ENCODE results near the gene LTC4S. TPM values are rescaled to one million over a fixed set of nuclear protein-coding genes. Genes with fewer than 3 reads are reported as not detected.

Gene LTC4S
- total and polyA plus RNA-seq, 2 experiments from 2014 or later = 1.6 to 3.7 TPM

GRCh38 chr5:179779826-179780225 is 14.0 kb upstream of the LTC4S start:
- Histone ChIP-seq H3K4me3 (no peak overlapping the region), H3K36me3 (ENCODE audit: low read depth) (peaks cover 20% of the 10 kb centered on the region; the same call in 1 of the 2 replicates), H3K27me3 (replicated peaks; ENCODE audit: insufficient read depth) (no peaks in the 10 kb centered on the region), H3K27ac (no peak overlapping the region), H3K4me2 (ENCODE audit: unreplicated experiment) (no peak overlapping the region), H3K9ac (no peak overlapping the region), H4K20me1 (ENCODE audit: insufficient read depth) (no peaks in the 10 kb centered on the region), H3K79me2 (ENCODE audit: insufficient read depth) (no peaks in the 10 kb centered on the region), H3F3A (ENCODE audit: insufficient read depth) (no peaks in the 10 kb centered on the region), H3K9me3 (ENCODE audit: low read depth) (no peaks in the 10 kb centered on the region), H3K4me1 (ENCODE audit: insufficient read depth) (no peaks in the 10 kb centered on the region), H3K9me2 (ENCODE audit: insufficient read depth) (no peaks in the 10 kb centered on the region), H2AFZ (no peak overlapping the region)
- TF ChIP-seq EZH2phosphoT487 (IDR thresholded peaks at IDR 0.05; ENCODE audit: insufficient read depth, low read depth) = no peak
- in situ Hi-C loops (cut with MboI) = no loop called here
- WGBS, 2 experiments (ENCODE audit: low coverage in 1 of 2, low lambda C conversion rate in 2 of 2, missing lambda C conversion rate in 2 of 2) = 95 to 97% methylated on average over 4 of the region's 4 CpGs
- no peak for DNase-seq

DNA sequence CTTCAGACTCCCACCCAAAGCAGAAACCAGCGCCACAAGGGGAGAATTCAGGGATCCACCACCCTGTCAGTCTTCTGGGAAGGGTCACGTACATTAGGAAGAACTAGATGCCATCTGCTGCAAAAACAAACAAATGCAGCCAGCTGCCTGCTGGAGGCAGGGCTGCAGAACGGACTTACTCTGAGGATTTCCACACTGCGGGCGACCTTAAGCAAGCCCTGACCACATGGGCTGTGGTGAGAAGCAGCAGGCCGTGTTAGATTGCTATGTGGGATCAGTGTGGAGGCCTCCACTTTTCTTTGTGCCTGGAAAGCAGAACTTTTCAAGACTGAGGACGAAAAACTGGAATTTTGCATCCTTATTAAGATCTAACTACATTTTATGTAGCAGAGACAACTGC is 13.4 kb upstream of the LTC4S start:
- in situ Hi-C loops (cut with MboI) = no loop called here
- H3K27ac ChIP-seq = no peak overlapping the region
- H3K27me3 ChIP-seq (replicated peaks; ENCODE audit: insufficient read depth) = no peaks in the 10 kb centered on the region
- H3K4me2 ChIP-seq (ENCODE audit: unreplicated experiment) = no peak overlapping the region
- no peaks in the 10 kb centered on the region for H4K20me1 ChIP-seq (ENCODE audit: insufficient read depth)
- no peaks in the 10 kb centered on the region for H3F3A ChIP-seq (ENCODE audit: insufficient read depth)
- no peaks in the 10 kb centered on the region for H3K79me2 ChIP-seq (ENCODE audit: insufficient read depth)
- H3K9me3 ChIP-seq (ENCODE audit: low read depth) = no peaks in the 10 kb centered on the region
- no peak overlapping the region for H3K4me3 ChIP-seq
- DNase-seq = no peak
- H3K36me3 ChIP-seq (ENCODE audit: low read depth) = peaks cover 14% of the 10 kb centered on the region; the same call in 1 of the 2 replicates
- H3K9me2 ChIP-seq (ENCODE audit: insufficient read depth) = no peaks in the 10 kb centered on the region
- H3K9ac ChIP-seq = no peak overlapping the region
- WGBS, 2 experiments (ENCODE audit: low coverage in 1 of 2, low lambda C conversion rate in 2 of 2, missing lambda C conversion rate in 2 of 2) = 96% methylated on average over 7 of the region's 7 CpGs
- no peak for TF ChIP-seq EZH2phosphoT487 (IDR thresholded peaks at IDR 0.05; ENCODE audit: insufficient read depth, low read depth)
- no peak for TF ChIP-seq EZH2 (IDR thresholded peaks at IDR 0.05; ENCODE audit: insufficient read depth, poor library complexity, severe bottlenecking)
- H2AFZ ChIP-seq = no peak overlapping the region
- H3K4me1 ChIP-seq (ENCODE audit: insufficient read depth) = no peaks in the 10 kb centered on the region

DNA sequence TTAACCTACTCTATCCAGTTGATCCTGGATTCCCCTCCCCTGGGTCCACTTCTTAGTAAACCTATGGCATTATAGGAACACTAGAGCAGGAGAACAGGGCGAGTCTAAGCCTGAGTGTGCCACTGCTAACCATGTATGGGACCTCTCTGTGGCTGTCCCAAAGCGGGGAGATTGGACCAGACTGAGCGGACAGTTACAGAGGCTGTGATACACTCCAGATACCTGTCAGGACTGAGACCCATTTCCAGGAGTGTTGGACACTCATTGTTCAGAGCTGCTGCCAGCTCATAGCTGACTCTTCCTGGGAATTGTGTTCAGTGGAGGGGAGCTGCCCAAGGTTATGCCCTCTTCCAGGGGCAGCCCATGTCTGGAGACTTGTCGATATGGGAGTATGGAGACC is 11.9 kb upstream of the LTC4S start:
- in situ Hi-C loops (cut with MboI) = no loop called here
- Histone ChIP-seq H3K9ac (no peak overlapping the region), H4K20me1 (ENCODE audit: insufficient read depth) (no peaks in the 10 kb centered on the region), H3K4me2 (ENCODE audit: unreplicated experiment) (no peak overlapping the region), H3K9me3 (ENCODE audit: low read depth) (no peaks in the 10 kb centered on the region), H3K79me2 (ENCODE audit: insufficient read depth) (no peaks in the 10 kb centered on the region), H3K27me3 (replicated peaks; ENCODE audit: insufficient read depth) (no peaks in the 10 kb centered on the region), H3K9me2 (ENCODE audit: insufficient read depth) (no peaks in the 10 kb centered on the region), H2AFZ (no peak overlapping the region), H3K4me3 (no peak overlapping the region), H3K27ac (no peak overlapping the region), H3K36me3 (ENCODE audit: low read depth) (0 out of 2 replicates have a peak, but pooled peaks cover 4% of the 10 kb centered on the region), H3F3A (ENCODE audit: insufficient read depth) (no peaks in the 10 kb centered on the region), H3K4me1 (ENCODE audit: insufficient read depth) (no peaks in the 10 kb centered on the region)
- DNase-seq = no peak
- TF ChIP-seq EZH2 (IDR thresholded peaks at IDR 0.05; ENCODE audit: insufficient read depth, poor library complexity, severe bottlenecking) = no peak
- no peak for TF ChIP-seq EZH2phosphoT487 (IDR thresholded peaks at IDR 0.05; ENCODE audit: insufficient read depth, low read depth)
- WGBS, 2 experiments (ENCODE audit: low coverage in 1 of 2, low lambda C conversion rate in 2 of 2, missing lambda C conversion rate in 2 of 2) = 78 to 80% methylated on average over 4 of the region's 4 CpGs

DNA sequence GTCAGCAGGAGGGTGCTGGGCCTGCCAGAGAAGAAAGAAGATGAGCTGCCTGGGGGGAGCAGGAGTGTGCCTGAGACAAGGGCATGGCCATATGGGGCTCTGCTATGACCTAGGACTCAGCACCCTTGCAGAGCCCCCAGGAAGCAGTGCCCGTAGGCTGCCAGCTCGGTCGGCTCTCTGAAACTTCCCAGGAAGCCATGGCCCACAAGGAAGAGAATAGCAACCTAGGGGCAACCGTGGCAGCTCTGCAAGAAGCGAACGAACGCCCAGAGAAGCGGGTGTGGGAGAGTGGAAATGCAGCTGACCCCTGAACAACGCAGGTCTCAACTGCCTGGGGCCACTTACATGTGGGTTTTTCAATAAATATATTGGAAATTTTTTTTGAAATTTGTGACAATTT is 10.7 kb upstream of the LTC4S start:
- no peak for DNase-seq
- Histone ChIP-seq H3K4me1 (ENCODE audit: insufficient read depth) (no peaks in the 10 kb centered on the region), H3K79me2 (ENCODE audit: insufficient read depth) (no peaks in the 10 kb centered on the region), H3K9me2 (ENCODE audit: insufficient read depth) (no peaks in the 10 kb centered on the region), H3K36me3 (ENCODE audit: low read depth) (no peaks in the 10 kb centered on the region), H4K20me1 (ENCODE audit: insufficient read depth) (no peaks in the 10 kb centered on the region), H3K9me3 (ENCODE audit: low read depth) (no peaks in the 10 kb centered on the region), H3K27ac (no peak overlapping the region), H3K4me2 (ENCODE audit: unreplicated experiment) (no peak overlapping the region), H3K9ac (no peak overlapping the region), H3F3A (ENCODE audit: insufficient read depth) (no peaks in the 10 kb centered on the region), H3K27me3 (replicated peaks; ENCODE audit: insufficient read depth) (no peaks in the 10 kb centered on the region), H3K4me3 (no peak overlapping the region), H2AFZ (no peak overlapping the region)
- TF ChIP-seq EZH2 (IDR thresholded peaks at IDR 0.05; ENCODE audit: insufficient read depth, poor library complexity, severe bottlenecking) (no peak), EZH2phosphoT487 (IDR thresholded peaks at IDR 0.05; ENCODE audit: insufficient read depth, low read depth) (no peak)
- 91 to 92% methylated on average over 9 of the region's 9 CpGs for WGBS, 2 experiments (ENCODE audit: low coverage in 1 of 2, low lambda C conversion rate in 2 of 2, missing lambda C conversion rate in 2 of 2)
- in situ Hi-C loops (cut with MboI) = no loop called here

GRCh38 chr5:179786861-179787260 is 6.9 kb upstream of the LTC4S start:
- in situ Hi-C loops (cut with MboI) = no loop called here
- H4K20me1 ChIP-seq (ENCODE audit: insufficient read depth) = no peaks in the 10 kb centered on the region
- no peak overlapping the region for H3K4me3 ChIP-seq
- H3F3A ChIP-seq (ENCODE audit: insufficient read depth) = no peaks in the 10 kb centered on the region
- TF ChIP-seq EZH2 (IDR thresholded peaks at IDR 0.05; ENCODE audit: insufficient read depth, poor library complexity, severe bottlenecking) = no peak
- no peak for TF ChIP-seq EZH2phosphoT487 (IDR thresholded peaks at IDR 0.05; ENCODE audit: insufficient read depth, low read depth)
- H3K36me3 ChIP-seq (ENCODE audit: low read depth) = no peaks in the 10 kb centered on the region
- no peaks in the 10 kb centered on the region for H3K9me3 ChIP-seq (ENCODE audit: low read depth)
- no peaks in the 10 kb centered on the region for H3K9me2 ChIP-seq (ENCODE audit: insufficient read depth)
- H3K27ac ChIP-seq = no peak overlapping the region
- DNase-seq = no peak
- H3K79me2 ChIP-seq (ENCODE audit: insufficient read depth) = no peaks in the 10 kb centered on the region
- no peak overlapping the region for H3K4me2 ChIP-seq (ENCODE audit: unreplicated experiment)
- H3K9ac ChIP-seq = no peak overlapping the region
- no peak overlapping the region for H2AFZ ChIP-seq
- WGBS, 2 experiments (ENCODE audit: low coverage in 1 of 2, low lambda C conversion rate in 2 of 2, missing lambda C conversion rate in 2 of 2) = 84 to 86% methylated on average over 12 of the region's 12 CpGs
- no peaks in the 10 kb centered on the region for H3K27me3 ChIP-seq (replicated peaks; ENCODE audit: insufficient read depth)
- H3K4me1 ChIP-seq (ENCODE audit: insufficient read depth) = no peaks in the 10 kb centered on the region

Measured in GM23248 (cell line).